Mesothelial cell of epicardium (in vitro differentiated cells): ENCODE measurements around the gene SETD1A. TPM values are rescaled to one million over a fixed set of nuclear protein-coding genes. Genes with fewer than 3 reads are reported as not detected.

ENCODE experiments used
- DNase-seq, 2 experiments: peaks; one replicate each; pipeline ENCODE4 v3.0.0; 2021; ENCODE audit warnings: low spot score in 2 of 2; ENCODE audit not compliant: unreplicated experiment in 2 of 2
- H3K27ac Mint-ChIP-seq: 2 replicates; pipeline ENCODE4 v1.8.0; 2021; ENCODE audit warnings: mixed read lengths
- H3K27me3 Mint-ChIP-seq: 2 replicates; pipeline ENCODE4 v1.8.0; 2021; ENCODE audit warnings: low read depth, mixed read lengths
- H3K36me3 Mint-ChIP-seq: 2 replicates; pipeline ENCODE4 v1.8.0; 2021; ENCODE audit warnings: mixed read lengths
- H3K4me1 Mint-ChIP-seq: 2 replicates; pipeline ENCODE4 v1.8.0; 2021; ENCODE audit warnings: mixed read lengths
- H3K4me3 Mint-ChIP-seq: 2 replicates; pipeline ENCODE4 v1.8.0; 2021; ENCODE audit warnings: mild to moderate bottlenecking, moderate library complexity, mixed read lengths
- H3K9me3 Mint-ChIP-seq: 2 replicates; pipeline ENCODE4 v1.8.0; 2021; ENCODE audit warnings: mixed read lengths
- CTCF ChIP-seq: fragments of 200-600 bp; sonication (generic); IDR thresholded peaks from one replicate; pipeline ENCODE4 v1.5.0; 2021; ENCODE audit warnings: antibody characterized with exemption; ENCODE audit not compliant: unreplicated experiment
- total RNA-seq: library from RNA; stranded (reverse); gene quantifications from 3 replicates; pipeline ENCODE4 v1.2.1, GENCODE V29; 2021

The SETD1A gene
- total RNA-seq, 1 donor from 2014 or later: 36.4 TPM

- Mint-ChIP-seq H3K36me3 (peaks cover 17% of the 10 kb centered on the region), H3K9me3 (no peaks in the 10 kb centered on the region), H3K27ac (no peak overlapping the region), H3K27me3 (no peaks in the 10 kb centered on the region), H3K4me3 (no peak overlapping the region), H3K4me1 (peaks cover 5% of the 10 kb centered on the region)
- no peak for TF ChIP-seq CTCF
- no peak for DNase-seq
Measured at GRCh38 chr16:30983289-30983889, 25.8 kb downstream of the SETD1A start.

- no peak overlapping the region for H3K27ac Mint-ChIP-seq
- H3K36me3 Mint-ChIP-seq: peaks cover 12% of the 10 kb centered on the region
- H3K27me3 Mint-ChIP-seq: no peaks in the 10 kb centered on the region
- H3K4me3 Mint-ChIP-seq: no peak overlapping the region
- no peak for TF ChIP-seq CTCF
- no peaks in the 10 kb centered on the region for H3K9me3 Mint-ChIP-seq
- no peak for DNase-seq
- H3K4me1 Mint-ChIP-seq: peaks cover 5% of the 10 kb centered on the region
Measured at GRCh38 chr16:30983898-30984610, 26.5 kb downstream of the SETD1A start.

GRCh38 chr16:30984669-30985400 is 27.3 kb downstream of the SETD1A start, which contains the start of gene HSD3B7:
Gene HSD3B7 (plus strand): TSS chr16:30985207. CDS start chr16:30985659, 452 bp downstream.
- peak within 1 kb of the TSS; percentile 64 for H3K27ac Mint-ChIP-seq
- H3K9me3 Mint-ChIP-seq: no peaks in the 10 kb centered on the region
- H3K4me3 Mint-ChIP-seq: peak within 1 kb of the TSS; percentile 63
- peaks cover 12% of the 10 kb centered on the region for H3K36me3 Mint-ChIP-seq
- H3K27me3 Mint-ChIP-seq: no peaks in the 10 kb centered on the region
- peaks cover 5% of the 10 kb centered on the region for H3K4me1 Mint-ChIP-seq
- peak; percentile 85 to 96 for DNase-seq
- peak; percentile 97 for TF ChIP-seq CTCF

- TF ChIP-seq CTCF: no peak
- Mint-ChIP-seq H3K27me3 (no peaks in the 10 kb centered on the region), H3K4me3 (peak overlapping the region; percentile 63), H3K36me3 (peaks cover 8% of the 10 kb centered on the region), H3K9me3 (no peaks in the 10 kb centered on the region), H3K27ac (peak overlapping the region; percentile 64), H3K4me1 (peaks cover 5% of the 10 kb centered on the region)
- DNase-seq: peak in 1 of 2 experiments; percentile 64
Measured at GRCh38 chr16:30985401-30986128, 28.0 kb downstream of the SETD1A start.
